HepG2 (cell line): ENCODE measurements around the gene MXRA8. TPM values are rescaled to one million over a fixed set of nuclear protein-coding genes. Genes with fewer than 3 reads are reported as not detected.
A peak's percentile ranks its signal among the peaks of the same experiment; 100 is the strongest.

Source experiments
- BCL6 ChIP-seq: IDR thresholded peaks from 2 replicates; pipeline ENCODE4 v1.6.1; 2016; ENCODE audit warnings: missing genetic modification reagents, missing compliant biosample characterization
- CTCF ChIP-seq: sonication (generic); formaldehyde crosslinking; IDR thresholded peaks from 2 replicates; pipeline ENCODE4 v1.5.0; 2020; ENCODE audit warnings: mild to moderate bottlenecking, missing genetic modification reagents, moderate library complexity
- EHMT2 ChIP-seq: fragments of 200-600 bp; sonication (generic); IDR thresholded peaks from 2 replicates; pipeline ENCODE4 v1.7.0; 2017; ENCODE audit warnings: antibody characterized with exemption, low read depth, low read length, borderline replicate concordance
- ESRRA ChIP-seq: sonication (generic); formaldehyde crosslinking; IDR thresholded peaks from 2 replicates; pipeline ENCODE4 v1.5.1; 2020; ENCODE audit warnings: mild to moderate bottlenecking, low read depth, missing genetic modification reagents
- MAZ ChIP-seq, 2 experiments: sonication (generic) in 1 of 2; formaldehyde crosslinking in 1 of 2; IDR thresholded peaks; 2 replicates each; pipeline versions ENCODE4 v1.5.0 to v1.6.1; 2012 to 2020; ENCODE audit warnings: low read depth in 2 of 2, mild to moderate bottlenecking in 2 of 2, borderline replicate concordance in 1 of 2, improper control_type of control experiment in 1 of 2, low read length in 1 of 2, missing genetic modification reagents in 1 of 2, moderate library complexity in 1 of 2
- NFIC ChIP-seq: IDR thresholded peaks from 2 replicates; pipeline ENCODE4 v1.6.1; 2012; ENCODE audit warnings: mild to moderate bottlenecking, low read length, inconsistent platforms
- PRDM15 ChIP-seq: sonication (generic); formaldehyde crosslinking; IDR thresholded peaks from 2 replicates; pipeline ENCODE4 v1.4.0; 2020; ENCODE audit warnings: missing genetic modification reagents
- SMAD9 ChIP-seq: sonication (generic); formaldehyde crosslinking; IDR thresholded peaks from 2 replicates; pipeline ENCODE4 v1.5.1; 2020; ENCODE audit warnings: mild to moderate bottlenecking, missing genetic modification reagents
- SRSF4 ChIP-seq: fragments of 200-400 bp; formaldehyde crosslinking; IDR thresholded peaks from one replicate; pipeline ENCODE4 v1.6.1; 2018; ENCODE audit warnings: mild to moderate bottlenecking, low read depth, low read length, moderate library complexity; ENCODE audit not compliant: poor library complexity, severe bottlenecking
- TARDBP ChIP-seq: sonication (generic); formaldehyde crosslinking; IDR thresholded peaks from 2 replicates; pipeline ENCODE4 v1.8.0; 2022; ENCODE audit warnings: mild to moderate bottlenecking, missing genetic modification reagents
- ZC3H4 ChIP-seq: sonication (generic); formaldehyde crosslinking; IDR thresholded peaks from 2 replicates; pipeline ENCODE4 v1.4.0; 2020; ENCODE audit warnings: missing genetic modification reagents, borderline replicate concordance
- ZNF414 ChIP-seq: sonication (generic); formaldehyde crosslinking; IDR thresholded peaks from 2 replicates; pipeline ENCODE4 v1.5.0; 2020; ENCODE audit warnings: missing genetic modification reagents
- ZNF572 ChIP-seq: sonication (generic); formaldehyde crosslinking; IDR thresholded peaks from 2 replicates; pipeline ENCODE4 v1.5.1; 2020; ENCODE audit warnings: mild to moderate bottlenecking, missing genetic modification reagents
- ZNF619 ChIP-seq: sonication (generic); formaldehyde crosslinking; IDR thresholded peaks from 2 replicates; pipeline ENCODE4 v1.4.0; 2020; ENCODE audit warnings: mild to moderate bottlenecking, missing genetic modification reagents
- ZNF709 ChIP-seq: sonication (generic); formaldehyde crosslinking; IDR thresholded peaks from 2 replicates; pipeline ENCODE4 v1.5.0; 2020; ENCODE audit warnings: mild to moderate bottlenecking, missing genetic modification reagents
- ZNF746 ChIP-seq: sonication (generic); formaldehyde crosslinking; IDR thresholded peaks from 2 replicates; pipeline ENCODE4 v1.8.0; 2022; ENCODE audit warnings: mild to moderate bottlenecking, missing genetic modification reagents
- ZUFSP ChIP-seq: sonication (generic); formaldehyde crosslinking; IDR thresholded peaks from 2 replicates; pipeline ENCODE4 v1.9.0; 2021; ENCODE audit warnings: missing genetic modification reagents, mild to moderate bottlenecking, borderline replicate concordance
- polyA plus RNA-seq, 8 experiments: library from polyadenylated mRNA; depleted of rRNA in 3 of 8; stranded (reverse) in 7 of 8; unstranded in 1 of 8; fragments of >200 nt; fragmentation: Illumina TruSeq in 4 of 8; extraction: Trizol in 4 of 8; gene quantifications; 2 replicates each; pipeline versions ENCODE4 v1.2.1 to v1.2.3, GENCODE V29; 2011 to 2016; ENCODE audit warnings: low read depth in 4 of 8, missing spikeins in 1 of 8, mixed read lengths in 1 of 8; ENCODE audit not compliant: insufficient read depth in 1 of 8
- total RNA-seq, 5 experiments: library from RNA; depleted of rRNA; stranded (reverse); fragments of >200 nt; fragmentation: Illumina TruSeq; extraction: Trizol; gene quantifications; 2 replicates each; pipeline ENCODE4 v1.2.3, GENCODE V29; 2016; ENCODE audit warnings: low read depth in 1 of 5
- TF ChIP-seq, protein P1 (sequence below): sonication (generic); formaldehyde crosslinking; IDR thresholded peaks from 2 replicates; pipeline ENCODE4 v1.4.0; 2020; ENCODE audit warnings: missing genetic modification reagents

The MXRA8 gene
- total and polyA plus RNA-seq, 2 of the 13 experiments (the other 11 are each of a cell fraction or from before 2014, with no cell fraction given) = 19.8 to 44.8 TPM

DNA sequence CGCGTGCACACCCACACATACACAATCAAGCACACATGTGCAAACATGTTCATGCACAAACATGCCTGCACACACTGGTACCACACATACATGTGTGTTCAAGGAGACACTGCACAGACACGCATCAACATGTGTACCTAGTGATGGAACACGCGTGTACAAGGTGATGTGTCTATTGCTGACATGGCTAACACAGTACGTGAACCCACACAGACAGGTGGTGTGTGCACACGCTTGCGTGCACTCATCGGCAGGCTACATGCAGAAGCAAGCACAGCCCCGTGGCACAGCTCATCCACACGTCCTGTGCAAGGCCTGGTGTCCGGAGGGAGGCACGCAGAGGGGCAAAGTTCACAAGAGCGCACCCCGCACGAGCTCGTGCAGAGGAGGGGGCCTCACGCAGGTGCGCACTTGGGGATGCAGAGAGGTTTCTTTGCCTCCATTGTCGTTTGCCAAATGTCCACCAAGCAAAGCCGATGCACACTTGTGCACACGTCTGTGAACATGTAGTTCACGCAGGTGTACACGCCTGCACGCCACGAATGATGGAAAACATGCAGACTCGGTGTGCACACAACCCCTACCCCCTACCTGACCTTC is 51.6 kb downstream of the MXRA8 start (continued):
- no peak for TF ChIP-seq ZC3H4
- TF ChIP-seq BCL6 (CRISPR knock-in tag) = 0 out of 2 replicates have a peak, but pooled peaks have one; percentile 15
- TF ChIP-seq SMAD9 (CRISPR knock-in tag) = no peak
- TF ChIP-seq ZUFSP (CRISPR knock-in tag) = no peak
- no peak for TF ChIP-seq PRDM15 (CRISPR knock-in tag)
- no peak for TF ChIP-seq ZNF709 (CRISPR knock-in tag)
- TF ChIP-seq ZNF746 (CRISPR knock-in tag) = no peak
- TF ChIP-seq ZNF414 (CRISPR knock-in tag) = peak; percentile 77; the same call in 1 of the 2 replicates
- TF ChIP-seq ZNF619 (CRISPR knock-in tag) = no peak
- TF ChIP-seq NFIC = no peak
- TF ChIP-seq, protein P1, sequence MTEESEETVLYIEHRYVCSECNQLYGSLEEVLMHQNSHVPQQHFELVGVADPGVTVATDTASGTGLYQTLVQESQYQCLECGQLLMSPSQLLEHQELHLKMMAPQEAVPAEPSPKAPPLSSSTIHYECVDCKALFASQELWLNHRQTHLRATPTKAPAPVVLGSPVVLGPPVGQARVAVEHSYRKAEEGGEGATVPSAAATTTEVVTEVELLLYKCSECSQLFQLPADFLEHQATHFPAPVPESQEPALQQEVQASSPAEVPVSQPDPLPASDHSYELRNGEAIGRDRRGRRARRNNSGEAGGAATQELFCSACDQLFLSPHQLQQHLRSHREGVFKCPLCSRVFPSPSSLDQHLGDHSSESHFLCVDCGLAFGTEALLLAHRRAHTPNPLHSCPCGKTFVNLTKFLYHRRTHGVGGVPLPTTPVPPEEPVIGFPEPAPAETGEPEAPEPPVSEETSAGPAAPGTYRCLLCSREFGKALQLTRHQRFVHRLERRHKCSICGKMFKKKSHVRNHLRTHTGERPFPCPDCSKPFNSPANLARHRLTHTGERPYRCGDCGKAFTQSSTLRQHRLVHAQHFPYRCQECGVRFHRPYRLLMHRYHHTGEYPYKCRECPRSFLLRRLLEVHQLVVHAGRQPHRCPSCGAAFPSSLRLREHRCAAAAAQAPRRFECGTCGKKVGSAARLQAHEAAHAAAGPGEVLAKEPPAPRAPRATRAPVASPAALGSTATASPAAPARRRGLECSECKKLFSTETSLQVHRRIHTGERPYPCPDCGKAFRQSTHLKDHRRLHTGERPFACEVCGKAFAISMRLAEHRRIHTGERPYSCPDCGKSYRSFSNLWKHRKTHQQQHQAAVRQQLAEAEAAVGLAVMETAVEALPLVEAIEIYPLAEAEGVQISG (CRISPR knock-in tag) = peak; percentile 66; the same call in 1 of the 2 replicates
- peak; percentile 76 for TF ChIP-seq TARDBP
- no peak for TF ChIP-seq EHMT2
- TF ChIP-seq CTCF = peak; percentile 15; the same call in 1 of the 2 replicates
- no peak for TF ChIP-seq ESRRA (CRISPR knock-in tag)
- no peak for TF ChIP-seq ZNF572 (CRISPR knock-in tag)
- TF ChIP-seq SRSF4 = no peak
- no peak for TF ChIP-seq MAZ (IDR thresholded peaks at IDR 0.05; ENCODE audit: borderline replicate concordance, low read depth, low read length)
- TF ChIP-seq MAZ (CRISPR knock-in tag; IDR thresholded peaks at IDR 0.05; ENCODE audit: low read depth) = no peak
